Endodermal cell (in vitro differentiated cells): ENCODE results near the gene SLC44A1. TPM values are rescaled to one million over a fixed set of nuclear protein-coding genes. Genes with fewer than 3 reads are reported as not detected.

ENCODE experiments used
- DNase-seq: peaks from one replicate; pipeline ENCODE4 v3.0.0-alpha.2; 2017
- H3K27ac ChIP-seq: 2 replicates; pipeline ENCODE4 v1.5.1; 2013; ENCODE audit warnings: mild to moderate bottlenecking, low read depth, low read length, moderate library complexity
- H3K27me3 ChIP-seq: 2 replicates; pipeline ENCODE4 v1.6.1; 2013; ENCODE audit warnings: mild to moderate bottlenecking, low read length, moderate library complexity; ENCODE audit not compliant: insufficient read depth, control insufficient read depth, poor library complexity, severe bottlenecking
- H3K36me3 ChIP-seq: 2 replicates; pipeline ENCODE4 v1.7.0; 2013; ENCODE audit warnings: mild to moderate bottlenecking, low read length, moderate library complexity; ENCODE audit not compliant: control insufficient read depth, insufficient read depth
- H3K4me1 ChIP-seq: one replicate; pipeline ENCODE4 v1.7.0; 2013; ENCODE audit warnings: low read length; ENCODE audit not compliant: control insufficient read depth, insufficient read depth
- H3K4me3 ChIP-seq: 2 replicates; pipeline ENCODE4 v1.5.1; 2013; ENCODE audit warnings: mild to moderate bottlenecking, low read length, moderate library complexity
- H3K9ac ChIP-seq: 2 replicates; pipeline ENCODE4 v1.6.1; 2013; ENCODE audit warnings: mild to moderate bottlenecking, low read length, moderate library complexity; ENCODE audit not compliant: poor library complexity, severe bottlenecking; ENCODE audit errors: extremely low read depth
- H3K9me3 ChIP-seq: 2 replicates; pipeline ENCODE4 v1.6.1; 2013; ENCODE audit warnings: mild to moderate bottlenecking, low read length, moderate library complexity; ENCODE audit not compliant: control insufficient read depth
- H3K27ac Mint-ChIP-seq: 2 replicates; pipeline ENCODE4 v1.8.0; 2020; ENCODE audit warnings: mixed read lengths
- H3K27me3 Mint-ChIP-seq: 2 replicates; pipeline ENCODE4 v1.8.0; 2021; ENCODE audit warnings: mild to moderate bottlenecking, mixed read lengths; ENCODE audit not compliant: insufficient read depth
- H3K36me3 Mint-ChIP-seq: 2 replicates; pipeline ENCODE4 v1.8.0; 2020; ENCODE audit warnings: low read depth, mixed read lengths
- H3K4me1 Mint-ChIP-seq: 2 replicates; pipeline ENCODE4 v1.8.0; 2020; ENCODE audit warnings: mixed read lengths
- H3K4me3 Mint-ChIP-seq: 2 replicates; pipeline ENCODE4 v1.8.0; 2020; ENCODE audit warnings: mild to moderate bottlenecking, moderate library complexity, mixed read lengths
- H3K9me3 Mint-ChIP-seq: 2 replicates; pipeline ENCODE4 v1.8.0; 2020; ENCODE audit warnings: mild to moderate bottlenecking, mixed read lengths
- WGBS, 2 experiments: methylation state at CpG; one replicate each; pipeline versions ENCODE4 v1.1.5 to v1.1.7; 2013; ENCODE audit warnings: missing lambda C conversion rate in 2 of 2, mixed read lengths in 1 of 2; ENCODE audit not compliant: insufficient coverage in 1 of 2, insufficient read length in 1 of 2; 5-methylcytosine and 5-hydroxymethylcytosine counted together
- total RNA-seq, 2 donors: library from RNA; stranded (reverse); fragmentation: NEBNext Ultra II Directional in 1 of 2; extraction: Animal tissue kit (Norgen Biotek cat#: 25700) in 1 of 2; gene quantifications; 2 replicates in 1 of 2; 3 replicates in 1 of 2; pipeline ENCODE4 v1.2.1, GENCODE V29; 2021
- TF ChIP-seq, protein P1 (sequence below): fragments of 200-600 bp; sonication (generic); conservative IDR thresholded peaks from 2 replicates; pipeline ENCODE4 v1.5.0; 2021; ENCODE audit warnings: antibody characterized with exemption, mild to moderate bottlenecking

SLC44A1 gene
- total RNA-seq, 2 donors from 2014 or later: 69.7 to 73.4 TPM

DNA sequence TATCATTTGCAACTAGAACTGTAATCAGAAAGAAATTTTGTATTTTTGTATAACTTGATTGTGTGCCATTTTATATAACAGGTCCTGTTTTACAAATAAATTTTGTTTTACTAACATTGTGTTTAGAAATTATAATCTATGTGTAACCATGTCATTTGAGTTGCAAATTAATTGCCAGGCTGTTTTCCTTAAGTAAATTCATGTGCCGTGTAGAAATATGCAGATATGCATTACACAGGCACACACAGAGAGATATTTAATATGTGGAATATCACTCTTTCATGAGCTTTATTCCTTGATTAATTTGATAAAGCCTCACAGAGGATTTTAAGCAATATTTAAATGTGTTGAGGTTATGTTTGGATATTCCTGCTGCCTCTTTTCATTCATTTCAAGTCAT lies 146.8 kb downstream of the SLC44A1 start:
- 83 to 90% methylated on average over 1 of the region's 1 CpG for WGBS, 2 experiments
- H3K36me3 Mint-ChIP-seq: peaks cover 4% of the 10 kb centered on the region
- Histone ChIP-seq H3K27me3 (no peaks in the 10 kb centered on the region), H3K36me3 (peaks cover 3% of the 10 kb centered on the region), H3K9me3 (no peaks in the 10 kb centered on the region), H3K4me1 (no peaks in the 10 kb centered on the region), H3K9ac (no peak overlapping the region), H3K4me3 (no peak overlapping the region), H3K27ac (no peak overlapping the region)
- H3K27ac Mint-ChIP-seq: no peak overlapping the region
- TF ChIP-seq, protein P1, sequence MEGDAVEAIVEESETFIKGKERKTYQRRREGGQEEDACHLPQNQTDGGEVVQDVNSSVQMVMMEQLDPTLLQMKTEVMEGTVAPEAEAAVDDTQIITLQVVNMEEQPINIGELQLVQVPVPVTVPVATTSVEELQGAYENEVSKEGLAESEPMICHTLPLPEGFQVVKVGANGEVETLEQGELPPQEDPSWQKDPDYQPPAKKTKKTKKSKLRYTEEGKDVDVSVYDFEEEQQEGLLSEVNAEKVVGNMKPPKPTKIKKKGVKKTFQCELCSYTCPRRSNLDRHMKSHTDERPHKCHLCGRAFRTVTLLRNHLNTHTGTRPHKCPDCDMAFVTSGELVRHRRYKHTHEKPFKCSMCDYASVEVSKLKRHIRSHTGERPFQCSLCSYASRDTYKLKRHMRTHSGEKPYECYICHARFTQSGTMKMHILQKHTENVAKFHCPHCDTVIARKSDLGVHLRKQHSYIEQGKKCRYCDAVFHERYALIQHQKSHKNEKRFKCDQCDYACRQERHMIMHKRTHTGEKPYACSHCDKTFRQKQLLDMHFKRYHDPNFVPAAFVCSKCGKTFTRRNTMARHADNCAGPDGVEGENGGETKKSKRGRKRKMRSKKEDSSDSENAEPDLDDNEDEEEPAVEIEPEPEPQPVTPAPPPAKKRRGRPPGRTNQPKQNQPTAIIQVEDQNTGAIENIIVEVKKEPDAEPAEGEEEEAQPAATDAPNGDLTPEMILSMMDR: no peak
- no peaks in the 10 kb centered on the region for H3K9me3 Mint-ChIP-seq
- H3K27me3 Mint-ChIP-seq: no peaks in the 10 kb centered on the region
- no peak overlapping the region for H3K4me3 Mint-ChIP-seq
- peaks cover 3% of the 10 kb centered on the region for H3K4me1 Mint-ChIP-seq
- no peak for DNase-seq

DNA sequence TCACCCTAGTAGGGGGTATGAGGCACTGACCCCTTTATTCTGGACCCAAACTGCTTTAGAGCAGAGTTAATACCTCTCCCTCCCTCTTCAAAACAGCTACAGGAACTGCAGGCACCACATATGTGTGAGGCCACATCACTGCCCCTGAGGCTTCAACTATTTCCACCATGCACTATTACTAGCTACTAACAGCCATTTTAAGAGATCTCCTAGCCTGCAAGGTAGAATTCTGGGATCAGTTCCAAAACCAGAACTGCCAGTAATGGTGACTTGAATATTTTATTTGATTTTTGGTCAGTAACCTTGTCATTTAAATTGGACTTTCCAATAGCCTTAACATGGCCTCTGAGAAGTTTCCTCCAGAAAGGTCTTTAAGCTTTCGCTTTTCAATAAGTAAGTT lies 148.1 kb downstream of the SLC44A1 start:
- no peaks in the 10 kb centered on the region for H3K36me3 ChIP-seq
- Mint-ChIP-seq H3K27ac (no peak overlapping the region), H3K36me3 (peaks cover 2% of the 10 kb centered on the region), H3K4me3 (no peak overlapping the region), H3K4me1 (peaks cover 3% of the 10 kb centered on the region), H3K9me3 (no peaks in the 10 kb centered on the region), H3K27me3 (no peaks in the 10 kb centered on the region)
- H3K27ac ChIP-seq: no peak overlapping the region
- TF ChIP-seq, protein P1: no peak
- no peaks in the 10 kb centered on the region for H3K27me3 ChIP-seq
- no peak overlapping the region for H3K4me3 ChIP-seq
- H3K9me3 ChIP-seq: no peaks in the 10 kb centered on the region
- no peak for DNase-seq
- 93 to 100% methylated on average over 1 of the region's 1 CpG for WGBS, 2 experiments
- no peak overlapping the region for H3K9ac ChIP-seq
- no peaks in the 10 kb centered on the region for H3K4me1 ChIP-seq

DNA sequence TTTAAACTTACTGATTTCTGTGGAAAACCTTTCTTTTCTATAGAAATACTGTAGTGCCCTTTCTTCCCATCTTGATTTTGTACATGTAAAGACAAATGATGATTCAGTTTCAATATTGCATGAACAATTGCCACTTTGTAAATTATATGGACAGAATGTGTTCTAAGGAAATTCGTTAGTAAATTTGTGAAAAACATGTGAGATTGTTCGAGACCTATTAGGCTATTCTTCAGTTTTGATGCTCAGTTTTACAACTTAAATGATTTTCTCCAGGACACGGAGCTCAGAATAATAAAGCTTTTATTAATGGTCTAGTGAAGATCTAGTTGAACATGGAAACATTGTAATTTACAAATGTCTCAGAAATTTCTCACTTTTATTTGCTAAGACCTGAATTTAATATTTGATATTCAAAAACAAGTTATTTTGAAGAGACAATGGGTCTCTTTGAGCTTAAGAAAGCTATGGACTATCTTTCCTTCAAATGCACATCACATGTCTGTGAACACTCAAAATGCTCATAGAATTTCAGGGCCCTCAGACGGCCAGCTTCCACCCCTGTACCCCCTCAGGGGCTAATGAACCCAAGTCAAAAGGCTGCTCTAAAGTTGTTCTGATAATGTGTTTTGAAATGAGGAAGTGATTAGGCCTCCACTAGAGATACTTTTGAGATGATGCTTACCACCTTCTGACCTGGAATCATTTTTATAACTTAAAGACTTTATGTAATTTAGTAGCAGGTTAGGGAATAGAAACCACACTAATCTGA lies 149.3 kb downstream of the SLC44A1 start:
- H3K27me3 ChIP-seq: no peaks in the 10 kb centered on the region
- H3K4me1 Mint-ChIP-seq: peaks cover 3% of the 10 kb centered on the region
- H3K4me1 ChIP-seq: no peaks in the 10 kb centered on the region
- no peaks in the 10 kb centered on the region for H3K36me3 ChIP-seq
- whole genome bisulfite sequencing, 2 experiments: 94% methylated on average over 2 to 4 of the region's 4 CpGs
- no peaks in the 10 kb centered on the region for H3K36me3 Mint-ChIP-seq
- H3K9me3 ChIP-seq: no peaks in the 10 kb centered on the region
- no peaks in the 10 kb centered on the region for H3K9me3 Mint-ChIP-seq
- TF ChIP-seq, protein P1: no peak
- H3K4me3 Mint-ChIP-seq: no peak overlapping the region
- no peak overlapping the region for H3K27ac Mint-ChIP-seq
- no peak overlapping the region for H3K27ac ChIP-seq
- no peak overlapping the region for H3K4me3 ChIP-seq
- H3K9ac ChIP-seq: no peak overlapping the region
- no peak for DNase-seq
- no peaks in the 10 kb centered on the region for H3K27me3 Mint-ChIP-seq
